Right atrium auricular region (tissue), 2 donors: ENCODE results near the gene SCN8A. TPM values are rescaled to one million over a fixed set of nuclear protein-coding genes. Genes with fewer than 3 reads are reported as not detected.

Experiments
- DNase-seq: peaks from one replicate; pipeline ENCODE4 v3.0.0-alpha.2; 2019; ENCODE audit warnings: low spot score
- H3K27ac ChIP-seq, 2 donors: fragments of 200-600 bp; sonication (generic); 1 replicate in 1 of 2; 2 replicates in 1 of 2; pipeline ENCODE4 v1.5.1; 2016 to 2019
- H3K27me3 ChIP-seq, 2 donors: fragments of 200-600 bp; sonication (generic); one replicate each; pipeline versions ENCODE4 v1.5.1 to v1.6.0; 2017 to 2019
- H3K36me3 ChIP-seq: fragments of 200-600 bp; sonication (generic); one replicate; pipeline ENCODE4 v1.5.1; 2016
- H3K4me1 ChIP-seq, 2 donors: fragments of 200-600 bp; sonication (generic); one replicate each; pipeline versions ENCODE4 v1.5.1 to v1.6.0; 2017 to 2019
- H3K4me3 ChIP-seq, 2 donors: fragments of 200-600 bp; sonication (generic); 1 replicate in 1 of 2; 2 replicates in 1 of 2; pipeline ENCODE4 v1.5.1; 2017 to 2019; ENCODE audit warnings: mild to moderate bottlenecking in 1 of 2, moderate library complexity in 1 of 2
- H3K9me3 ChIP-seq, 2 donors: fragments of 200-600 bp; sonication (generic); one replicate each; pipeline ENCODE4 v1.5.1; 2019
- CTCF ChIP-seq, 2 donors: fragments of 200-600 bp; sonication (generic); IDR thresholded peaks; one replicate each; pipeline ENCODE4 v1.5.1; 2019; ENCODE audit warnings: antibody characterized with exemption in 2 of 2
- total RNA-seq, 2 donors: library from RNA; depleted of rRNA; stranded (reverse); fragments of >200 nt; gene quantifications; one replicate each; pipeline ENCODE4 v1.1.0, GENCODE V29; 2016

SCN8A gene
- total RNA-seq, 2 donors from 2014 or later: 0.19 to 0.24 TPM

DNA sequence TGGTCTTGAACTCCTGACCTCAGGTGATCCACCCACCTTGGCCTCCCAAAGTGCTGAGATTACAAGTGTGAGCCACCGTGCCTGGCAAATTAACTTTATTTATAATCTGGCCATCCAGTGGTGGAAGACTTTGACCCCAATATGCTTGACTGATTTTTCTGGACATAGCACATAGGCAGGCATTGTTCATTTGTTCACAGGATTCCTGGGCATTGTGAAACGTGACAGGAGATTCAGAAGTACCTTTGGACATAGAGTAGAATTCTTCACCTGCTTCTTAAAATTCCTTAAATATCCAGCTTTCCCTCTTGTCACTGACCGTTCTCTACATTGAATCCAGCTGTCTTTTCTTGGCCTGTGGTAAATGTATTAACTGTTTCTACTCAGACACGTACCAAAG lies 103.1 kb downstream of the SCN8A start:
- H3K4me1 ChIP-seq: no peaks in the 10 kb centered on the region
- no peaks in the 10 kb centered on the region for H3K27me3 ChIP-seq
- no peak overlapping the region for H3K4me3 ChIP-seq
- no peak overlapping the region for H3K27ac ChIP-seq
- no peak for DNase-seq
- H3K36me3 ChIP-seq: no peaks in the 10 kb centered on the region
- TF ChIP-seq CTCF (IDR thresholded peaks at IDR 0.05): no peak
- no peaks in the 10 kb centered on the region for H3K9me3 ChIP-seq

DNA sequence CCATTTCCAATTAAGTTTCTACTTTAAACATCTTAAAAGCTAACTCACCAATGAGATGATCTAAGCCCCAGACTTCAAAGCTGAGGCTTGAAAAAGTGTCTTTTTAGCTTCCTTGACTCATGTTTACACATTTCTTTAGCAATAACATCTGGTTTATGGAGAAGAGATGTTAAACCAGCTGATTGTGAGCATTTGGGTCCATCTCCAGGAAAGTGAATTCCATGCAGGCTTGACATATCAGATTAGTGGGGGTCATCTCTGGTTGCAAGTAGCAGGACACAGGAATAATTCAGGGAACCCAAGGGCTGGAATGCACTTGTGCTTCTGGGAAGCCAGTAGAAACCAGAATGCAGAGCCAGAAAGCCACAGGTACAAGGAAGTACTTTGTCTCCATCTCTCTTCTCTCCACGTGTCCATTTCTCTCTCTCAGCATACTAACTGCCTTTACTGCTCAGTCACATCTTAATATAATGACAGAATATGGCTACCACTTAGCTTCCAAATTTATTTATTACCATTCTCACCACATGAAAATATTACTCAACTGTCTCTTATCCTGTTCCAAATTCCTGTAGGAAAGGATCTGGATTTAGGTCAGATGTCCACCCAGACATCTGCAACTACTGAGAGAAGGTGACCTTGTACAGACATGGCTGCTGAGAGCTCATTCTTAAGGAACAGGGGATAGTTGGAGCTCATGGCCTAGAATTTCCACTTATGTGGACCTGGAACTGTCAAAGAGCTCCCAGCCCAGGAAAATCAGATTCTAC lies 104.4 kb downstream of the SCN8A start:
- no peak for TF ChIP-seq CTCF (IDR thresholded peaks at IDR 0.05)
- Histone ChIP-seq H3K27me3 (no peaks in the 10 kb centered on the region), H3K4me3 (no peak overlapping the region), H3K36me3 (no peaks in the 10 kb centered on the region), H3K27ac (no peak overlapping the region), H3K4me1 (no peaks in the 10 kb centered on the region), H3K9me3 (no peaks in the 10 kb centered on the region)
- DNase-seq: no peak

DNA sequence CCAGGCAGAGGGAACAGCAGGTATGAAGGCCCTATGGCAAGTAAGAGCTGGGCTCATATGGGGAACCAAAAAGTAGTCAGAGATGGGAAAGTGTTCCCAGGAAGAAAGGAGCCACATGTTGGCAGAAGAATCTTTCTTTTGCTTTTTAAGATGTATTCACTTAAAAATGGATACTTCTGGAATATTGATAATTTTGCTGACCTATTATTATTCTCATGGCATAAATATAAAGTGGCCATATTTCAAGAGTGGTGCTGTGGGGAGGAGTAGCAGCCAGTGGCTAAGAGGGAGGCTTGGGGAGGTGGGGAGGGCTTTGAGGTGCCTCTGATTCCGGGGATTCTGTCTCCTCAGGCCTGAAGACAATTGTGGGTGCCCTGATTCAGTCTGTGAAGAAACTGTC lies 108.2 kb downstream of the SCN8A start:
- Histone ChIP-seq H3K36me3 (no peaks in the 10 kb centered on the region), H3K4me3 (no peak overlapping the region), H3K27me3 (no peaks in the 10 kb centered on the region), H3K9me3 (no peaks in the 10 kb centered on the region), H3K4me1 (no peaks in the 10 kb centered on the region), H3K27ac (no peak overlapping the region)
- TF ChIP-seq CTCF (IDR thresholded peaks at IDR 0.05): no peak
- DNase-seq: no peak

- no peak overlapping the region for H3K4me3 ChIP-seq
- no peak overlapping the region for H3K27ac ChIP-seq
- no peaks in the 10 kb centered on the region for H3K36me3 ChIP-seq
- no peaks in the 10 kb centered on the region for H3K4me1 ChIP-seq
- DNase-seq: no peak
- no peaks in the 10 kb centered on the region for H3K9me3 ChIP-seq
- no peaks in the 10 kb centered on the region for H3K27me3 ChIP-seq
- TF ChIP-seq CTCF (IDR thresholded peaks at IDR 0.05): no peak
Measured at GRCh38 chr12:51700887-51701286, 109.9 kb downstream of the SCN8A start.

DNA sequence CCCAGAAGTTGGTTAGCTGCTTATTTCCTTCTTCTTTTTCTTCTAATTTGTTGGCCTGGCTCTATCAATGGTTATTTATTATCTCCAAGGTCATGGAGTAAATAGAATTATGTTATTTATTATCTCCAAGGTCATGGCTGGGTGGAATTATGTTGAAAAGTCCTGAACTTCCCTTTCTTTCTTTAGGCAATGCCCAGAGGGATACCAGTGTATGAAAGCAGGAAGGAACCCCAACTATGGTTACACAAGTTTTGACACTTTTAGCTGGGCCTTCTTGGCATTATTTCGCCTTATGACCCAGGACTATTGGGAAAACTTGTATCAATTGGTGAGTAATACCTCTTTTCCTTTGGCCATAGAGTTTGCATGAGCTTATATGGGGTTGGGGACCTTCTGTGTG lies 111.6 kb downstream of the SCN8A start:
- H3K9me3 ChIP-seq: no peaks in the 10 kb centered on the region
- H3K4me3 ChIP-seq: no peak overlapping the region
- TF ChIP-seq CTCF (IDR thresholded peaks at IDR 0.05): no peak
- no peak for DNase-seq
- no peaks in the 10 kb centered on the region for H3K27me3 ChIP-seq
- H3K27ac ChIP-seq: no peak overlapping the region
- H3K36me3 ChIP-seq: no peaks in the 10 kb centered on the region
- H3K4me1 ChIP-seq: no peaks in the 10 kb centered on the region

GRCh38 chr12:51705450-51705849 lies 114.4 kb downstream of the SCN8A start:
- no peaks in the 10 kb centered on the region for H3K36me3 ChIP-seq
- H3K4me1 ChIP-seq: no peaks in the 10 kb centered on the region
- no peak for DNase-seq
- H3K4me3 ChIP-seq: no peak overlapping the region
- no peaks in the 10 kb centered on the region for H3K9me3 ChIP-seq
- H3K27ac ChIP-seq: no peak overlapping the region
- no peaks in the 10 kb centered on the region for H3K27me3 ChIP-seq
- no peak for TF ChIP-seq CTCF (IDR thresholded peaks at IDR 0.05)
